ENCODE results near the gene DRD2. TPM values are rescaled to one million over a fixed set of nuclear protein-coding genes. Genes with fewer than 3 reads are reported as not detected.

DRD2 gene
- total and polyA plus RNA-seq, 7 experiments from 2014 or later: not detected

DNA sequence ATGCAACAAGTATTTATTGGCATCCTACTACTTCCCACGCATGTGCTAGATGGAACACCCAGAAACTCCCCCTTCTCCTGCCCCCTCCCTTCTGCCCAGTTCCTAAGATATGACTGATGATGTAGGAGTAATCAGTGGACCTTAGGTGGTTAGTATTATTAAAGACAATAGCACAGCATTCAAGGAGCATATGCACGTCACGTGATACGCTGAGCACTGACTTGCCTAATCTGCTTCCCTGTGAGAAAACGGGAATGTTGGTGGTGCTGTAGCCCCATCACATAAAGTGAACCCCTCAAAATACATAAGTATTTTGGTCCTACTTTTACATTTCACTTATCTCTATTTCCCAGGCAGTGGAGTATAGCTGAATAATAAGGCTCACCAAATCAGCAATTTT lies 12.4 kb downstream of the DRD2 start:
- H3K27me3 Mint-ChIP-seq: peaks cover 13 to 37% (median 26%) of the 10 kb centered on the region in 5 donors
- H3K27ac ChIP-seq (ENCODE audit: low read depth, low read length): no peak overlapping the region
- H3K36me3 Mint-ChIP-seq: no peaks in the 10 kb centered on the region
- ChIA-PET CTCF (no interaction called here), POLR2A (no interaction called here)
- H3K4me1 Mint-ChIP-seq: no peaks in the 10 kb centered on the region
- no peaks in the 10 kb centered on the region for H3K4me1 ChIP-seq (ENCODE audit: control insufficient read depth in 2 of 2, insufficient read depth in 2 of 2, low read length in 2 of 2)
- H3K27ac Mint-ChIP-seq: no peak overlapping the region
- no peak overlapping the region for H3K4me3 Mint-ChIP-seq
- intact Hi-C loops (cut with micrococcal nuclease): no loop called here
- ATAC-seq: no peak
- no peaks in the 10 kb centered on the region for H3K36me3 ChIP-seq (ENCODE audit: control insufficient read depth in 2 of 3, insufficient read depth in 3 of 3, low read length in 3 of 3)
- no peaks in the 10 kb centered on the region for H3K9me3 ChIP-seq (ENCODE audit: control insufficient read depth in 2 of 3, low read length in 3 of 3)
- no peak overlapping the region for H3K4me3 ChIP-seq (ENCODE audit: low read length)
- DNase-seq: no peak
- no peaks in the 10 kb centered on the region for H3K27me3 ChIP-seq (ENCODE audit: control insufficient read depth in 2 of 2, insufficient read depth in 2 of 2, low read length in 2 of 2)
- peaks cover 0 to 2% (median 0%) of the 10 kb centered on the region in 11 donors for H3K9me3 Mint-ChIP-seq

DNA sequence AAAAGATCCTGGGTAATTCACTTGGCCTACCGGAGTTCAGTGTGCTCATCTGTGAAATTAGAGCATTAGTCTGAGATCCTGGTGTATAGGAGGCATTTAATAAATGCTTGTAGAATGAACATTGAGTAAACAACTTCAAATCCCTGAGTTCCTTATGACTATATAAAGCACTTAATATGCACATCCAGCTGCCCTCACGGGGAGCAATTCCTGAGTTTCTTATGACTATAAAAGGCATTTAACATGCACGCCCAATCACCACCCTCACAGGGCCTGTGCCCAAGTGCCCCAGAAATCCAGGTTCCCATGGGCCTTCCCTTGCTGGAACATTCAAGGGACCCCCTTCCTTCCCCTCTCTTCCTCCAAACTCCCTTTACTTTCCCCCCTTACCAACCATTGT lies 13.6 kb downstream of the DRD2 start:
- no peak overlapping the region for H3K27ac Mint-ChIP-seq
- peaks cover 0 to 2% (median 0%) of the 10 kb centered on the region in 11 donors for H3K9me3 Mint-ChIP-seq
- H3K27me3 ChIP-seq (ENCODE audit: control insufficient read depth in 2 of 2, insufficient read depth in 2 of 2, low read length in 2 of 2): no peaks in the 10 kb centered on the region
- no peaks in the 10 kb centered on the region for H3K4me1 ChIP-seq (ENCODE audit: control insufficient read depth in 2 of 2, insufficient read depth in 2 of 2, low read length in 2 of 2)
- intact Hi-C loops (cut with micrococcal nuclease): no loop called here
- no peaks in the 10 kb centered on the region for H3K36me3 ChIP-seq (ENCODE audit: control insufficient read depth in 2 of 3, insufficient read depth in 3 of 3, low read length in 3 of 3)
- ATAC-seq (no peak), DNase-seq (no peak)
- H3K4me1 Mint-ChIP-seq: no peaks in the 10 kb centered on the region
- H3K27me3 Mint-ChIP-seq: peaks cover 13 to 34% (median 30%) of the 10 kb centered on the region in 5 donors
- ChIA-PET CTCF (no interaction called here), POLR2A (no interaction called here)
- H3K36me3 Mint-ChIP-seq: no peaks in the 10 kb centered on the region
- no peak overlapping the region for H3K4me3 ChIP-seq (ENCODE audit: low read length)
- H3K4me3 Mint-ChIP-seq: no peak overlapping the region
- no peaks in the 10 kb centered on the region for H3K9me3 ChIP-seq (ENCODE audit: control insufficient read depth in 2 of 3, low read length in 3 of 3)
- no peak overlapping the region for H3K27ac ChIP-seq (ENCODE audit: low read depth, low read length)

DNA sequence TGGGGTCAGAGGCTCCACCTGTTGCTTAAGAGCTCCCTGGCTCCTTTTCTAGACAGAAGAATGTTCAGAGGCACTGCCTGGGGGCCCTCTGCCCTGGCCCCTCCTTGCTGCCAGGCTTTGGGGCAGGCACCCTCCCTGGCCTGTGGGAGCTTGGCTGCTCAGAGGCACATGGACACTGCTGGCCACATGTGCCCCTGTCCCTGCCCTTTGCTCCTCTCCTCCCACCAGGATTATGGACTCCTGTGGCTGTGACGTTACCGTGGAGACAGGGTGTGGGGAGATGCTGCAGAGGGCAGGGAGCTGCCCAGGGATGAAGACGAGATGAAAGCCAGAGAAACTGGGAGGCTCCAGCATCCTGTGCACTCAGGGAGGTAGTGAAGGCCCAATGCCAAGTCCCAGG lies 14.7 kb downstream of the DRD2 start:
- Mint-ChIP-seq H3K4me3 (no peak overlapping the region), H3K36me3 (no peaks in the 10 kb centered on the region), H3K27ac (no peak overlapping the region), H3K9me3 (peaks cover 0 to 2% (median 0%) of the 10 kb centered on the region in 11 donors), H3K4me1 (no peaks in the 10 kb centered on the region), H3K27me3 (peaks cover 13 to 35% (median 19%) of the 10 kb centered on the region in 5 donors)
- DNase-seq (no peak), ATAC-seq (no peak)
- no peaks in the 10 kb centered on the region for H3K4me1 ChIP-seq (ENCODE audit: control insufficient read depth in 2 of 2, insufficient read depth in 2 of 2, low read length in 2 of 2)
- no peak overlapping the region for H3K4me3 ChIP-seq (ENCODE audit: low read length)
- ChIA-PET CTCF (no interaction called here), POLR2A (no interaction called here)
- intact Hi-C loops (cut with micrococcal nuclease): no loop called here
- H3K27ac ChIP-seq (ENCODE audit: low read depth, low read length): no peak overlapping the region
- no peaks in the 10 kb centered on the region for H3K36me3 ChIP-seq (ENCODE audit: control insufficient read depth in 2 of 3, insufficient read depth in 3 of 3, low read length in 3 of 3)
- no peaks in the 10 kb centered on the region for H3K9me3 ChIP-seq (ENCODE audit: control insufficient read depth in 2 of 3, low read length in 3 of 3)
- no peaks in the 10 kb centered on the region for H3K27me3 ChIP-seq (ENCODE audit: control insufficient read depth in 2 of 2, insufficient read depth in 2 of 2, low read length in 2 of 2)

DNA sequence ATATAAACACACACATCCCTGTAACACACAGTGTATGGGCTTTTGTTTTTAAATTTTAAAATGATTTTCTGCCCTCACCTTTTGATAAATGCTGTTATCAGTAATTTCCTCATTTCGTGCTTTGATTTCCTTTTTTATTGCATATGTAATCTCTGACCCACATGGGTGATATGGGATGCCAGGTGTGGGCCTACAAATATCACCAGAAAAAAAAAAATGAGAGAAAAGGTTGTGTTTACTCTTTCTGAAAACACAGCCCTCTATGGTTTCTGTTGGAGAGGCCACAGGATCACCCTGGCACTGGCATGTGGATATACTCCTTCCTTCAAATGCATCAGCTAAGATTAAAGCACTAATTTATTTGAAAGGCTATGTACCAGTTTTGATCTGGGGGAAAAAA lies 17.0 kb downstream of the DRD2 start:
- Histone ChIP-seq H3K4me3 (ENCODE audit: low read length) (no peak overlapping the region), H3K27me3 (ENCODE audit: control insufficient read depth in 2 of 2, insufficient read depth in 2 of 2, low read length in 2 of 2) (no peaks in the 10 kb centered on the region), H3K36me3 (ENCODE audit: control insufficient read depth in 2 of 3, insufficient read depth in 3 of 3, low read length in 3 of 3) (no peaks in the 10 kb centered on the region), H3K27ac (ENCODE audit: low read depth, low read length) (no peak overlapping the region), H3K9me3 (ENCODE audit: control insufficient read depth in 2 of 3, low read length in 3 of 3) (no peaks in the 10 kb centered on the region), H3K4me1 (ENCODE audit: control insufficient read depth in 2 of 2, insufficient read depth in 2 of 2, low read length in 2 of 2) (no peaks in the 10 kb centered on the region)
- ATAC-seq: no peak
- no peaks in the 10 kb centered on the region for H3K4me1 Mint-ChIP-seq
- H3K36me3 Mint-ChIP-seq: no peaks in the 10 kb centered on the region
- no peaks in the 10 kb centered on the region for H3K9me3 Mint-ChIP-seq
- no peak for DNase-seq
- H3K27me3 Mint-ChIP-seq: peaks cover 0 to 31% (median 15%) of the 10 kb centered on the region in 5 donors
- H3K27ac Mint-ChIP-seq: no peak overlapping the region
- ChIA-PET CTCF (interaction anchor here (0.6 kb wide), 1 partner anchor 13 kb away, joined by 6 read pairs; no protein-coding TSS in a partner anchor), POLR2A (no interaction called here)
- H3K4me3 Mint-ChIP-seq: no peak overlapping the region
- intact Hi-C loops (cut with micrococcal nuclease): no loop called here

DNA sequence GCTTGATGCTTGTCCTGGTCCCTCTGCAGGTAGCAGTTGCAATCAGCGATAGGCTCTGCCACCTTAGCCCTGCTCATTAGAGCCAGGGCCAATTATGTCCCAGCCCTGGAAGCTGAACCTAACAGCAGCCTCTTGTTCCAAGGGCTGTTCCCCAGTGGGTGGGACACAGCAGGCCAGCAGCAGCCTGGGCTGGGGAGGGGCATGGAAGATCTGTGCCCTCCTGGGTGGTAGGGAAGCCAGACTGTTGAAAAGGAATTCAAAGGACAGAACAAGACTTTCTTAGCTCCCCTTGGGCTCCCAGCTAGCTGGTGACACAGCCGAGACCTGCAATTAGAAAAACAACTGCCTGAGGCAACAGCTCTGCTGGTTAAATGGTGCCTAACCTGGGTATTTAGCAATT lies 17.4 kb downstream of the DRD2 start:
- H3K4me1 ChIP-seq (ENCODE audit: control insufficient read depth in 2 of 2, insufficient read depth in 2 of 2, low read length in 2 of 2): no peaks in the 10 kb centered on the region
- intact Hi-C loops (cut with micrococcal nuclease): no loop called here
- no peaks in the 10 kb centered on the region for H3K36me3 Mint-ChIP-seq
- H3K36me3 ChIP-seq (ENCODE audit: control insufficient read depth in 2 of 3, insufficient read depth in 3 of 3, low read length in 3 of 3): no peaks in the 10 kb centered on the region
- no peak for DNase-seq
- no peaks in the 10 kb centered on the region for H3K27me3 ChIP-seq (ENCODE audit: control insufficient read depth in 2 of 2, insufficient read depth in 2 of 2, low read length in 2 of 2)
- no peaks in the 10 kb centered on the region for H3K4me1 Mint-ChIP-seq
- no peak overlapping the region for H3K4me3 ChIP-seq (ENCODE audit: low read length)
- H3K27ac Mint-ChIP-seq: no peak overlapping the region
- H3K9me3 Mint-ChIP-seq: no peaks in the 10 kb centered on the region
- ChIA-PET POLR2A (no interaction called here), CTCF (no interaction called here)
- H3K9me3 ChIP-seq (ENCODE audit: control insufficient read depth in 2 of 3, low read length in 3 of 3): no peaks in the 10 kb centered on the region
- no peak for ATAC-seq
- H3K27me3 Mint-ChIP-seq: peaks cover 0 to 31% (median 12%) of the 10 kb centered on the region in 5 donors
- H3K27ac ChIP-seq (ENCODE audit: low read depth, low read length): no peak overlapping the region
- no peak overlapping the region for H3K4me3 Mint-ChIP-seq

DNA sequence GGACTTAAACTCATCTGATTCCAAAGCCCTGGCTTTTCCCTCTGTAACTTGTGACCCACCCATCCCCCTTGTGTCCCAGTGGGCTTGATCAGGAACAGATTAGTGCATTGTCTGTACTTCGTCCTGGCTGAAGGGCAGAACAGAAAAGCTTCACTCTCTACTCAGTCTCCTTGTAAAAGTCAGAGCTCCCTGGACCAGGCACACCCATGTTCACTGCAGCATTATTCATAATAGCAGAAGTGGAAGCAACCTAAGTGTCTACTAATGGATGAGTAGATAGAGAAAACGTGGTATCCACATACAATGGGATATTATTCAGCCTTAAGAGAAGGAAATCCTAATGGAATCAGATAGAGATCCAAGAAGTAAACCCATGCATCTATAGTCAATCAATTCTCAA lies 20.7 kb downstream of the DRD2 start:
- peaks cover 0 to 1% (median 0%) of the 10 kb centered on the region in 11 donors for H3K9me3 Mint-ChIP-seq
- Histone ChIP-seq H3K4me1 (ENCODE audit: control insufficient read depth in 2 of 2, insufficient read depth in 2 of 2, low read length in 2 of 2) (no peaks in the 10 kb centered on the region), H3K27ac (ENCODE audit: low read depth, low read length) (no peak overlapping the region), H3K9me3 (ENCODE audit: control insufficient read depth in 2 of 3, low read length in 3 of 3) (no peaks in the 10 kb centered on the region), H3K27me3 (ENCODE audit: control insufficient read depth in 2 of 2, insufficient read depth in 2 of 2, low read length in 2 of 2) (no peaks in the 10 kb centered on the region), H3K36me3 (ENCODE audit: control insufficient read depth in 2 of 3, insufficient read depth in 3 of 3, low read length in 3 of 3) (no peaks in the 10 kb centered on the region), H3K4me3 (ENCODE audit: low read length) (no peak overlapping the region)
- H3K4me3 Mint-ChIP-seq: no peak overlapping the region
- no peak for ATAC-seq
- ChIA-PET POLR2A (no interaction called here), CTCF (no interaction called here)
- no peak for DNase-seq
- intact Hi-C loops (cut with micrococcal nuclease): no loop called here
- no peaks in the 10 kb centered on the region for H3K36me3 Mint-ChIP-seq
- H3K27me3 Mint-ChIP-seq: peaks cover 0 to 24% (median 13%) of the 10 kb centered on the region in 5 donors
- no peak overlapping the region for H3K27ac Mint-ChIP-seq
- no peaks in the 10 kb centered on the region for H3K4me1 Mint-ChIP-seq

DNA sequence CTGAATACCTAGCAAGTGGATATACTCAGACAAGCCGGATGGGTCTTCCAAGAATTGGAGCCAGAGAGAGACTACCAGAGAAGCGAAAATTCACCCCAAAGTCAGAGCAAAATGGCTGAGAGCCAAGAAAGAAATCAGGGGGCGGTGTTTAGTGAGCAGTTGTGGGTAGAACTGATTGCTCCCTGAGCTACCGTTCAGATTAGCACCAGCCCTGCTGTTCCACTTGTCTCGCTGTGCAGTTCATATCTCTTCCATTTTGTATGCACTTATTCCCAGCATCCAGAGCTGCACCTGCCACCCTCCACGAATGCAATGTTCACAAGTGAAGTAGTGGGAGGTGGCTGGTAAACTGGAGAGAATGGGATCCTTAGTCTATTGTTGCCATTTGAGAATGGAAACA lies 25.5 kb downstream of the DRD2 start:
- intact Hi-C loops (cut with micrococcal nuclease): no loop called here
- CTCF ChIA-PET: no interaction called here
- Histone ChIP-seq H3K4me1 (ENCODE audit: control insufficient read depth in 2 of 2, insufficient read depth in 2 of 2, low read length in 2 of 2) (no peaks in the 10 kb centered on the region), H3K36me3 (ENCODE audit: control insufficient read depth in 2 of 3, insufficient read depth in 3 of 3, low read length in 3 of 3) (no peaks in the 10 kb centered on the region), H3K9me3 (ENCODE audit: control insufficient read depth in 2 of 3, low read length in 3 of 3) (no peaks in the 10 kb centered on the region), H3K27me3 (ENCODE audit: control insufficient read depth in 2 of 2, insufficient read depth in 2 of 2, low read length in 2 of 2) (no peaks in the 10 kb centered on the region), H3K27ac (ENCODE audit: low read depth, low read length) (no peak overlapping the region), H3K4me3 (ENCODE audit: low read length) (no peak overlapping the region)
- POLR2A ChIA-PET: no interaction called here
- Mint-ChIP-seq H3K36me3 (no peaks in the 10 kb centered on the region), H3K9me3 (peaks cover 0 to 1% (median 0%) of the 10 kb centered on the region in 11 donors), H3K4me1 (peaks cover 0 to 6% (median 0%) of the 10 kb centered on the region in 7 donors), H3K27me3 (peaks cover 0 to 10% (median 7%) of the 10 kb centered on the region in 5 donors), H3K4me3 (no peak overlapping the region), H3K27ac (no peak overlapping the region)
- ATAC-seq (no peak), DNase-seq (no peak)

Data from naive thymus-derived CD4-positive, alpha-beta T cell (primary cell).